ENCODE results near the gene PEX26.
"Not testable (repeated sequence)": the region's sequence is repeated elsewhere in the genome, so short reads cannot be mapped to it uniquely, and the experiment has no call there.

PEX26 gene

GRCh38 chr22:18077639-18078328 is at the start of gene PEX26:
Gene PEX26 (plus strand): TSS chr22:18077990. CDS start chr22:18078377, 387 bp downstream.
- Mint-ChIP-seq H3K27me3 (no peaks in the 10 kb centered on the region), H3K4me3 (peak within 1 kb of the TSS; percentile 97 to 100), H3K9me3 (peaks cover 0 to 7% of the 10 kb centered on the region in 2 donors), H3K27ac (peak within 1 kb of the TSS; percentile 99), H3K4me1 (peaks cover 56% of the 10 kb centered on the region)
- ATAC-seq, result peak; percentile 99
- peak; percentile 94 to 95 for DNase-seq

- DNase-seq (no peak), ATAC-seq (no peak)
- H3K4me3 Mint-ChIP-seq, result no peak overlapping the region
Observed at GRCh38 chr22:18028817-18029527, 48.8 kb upstream of the PEX26 start.

DNA sequence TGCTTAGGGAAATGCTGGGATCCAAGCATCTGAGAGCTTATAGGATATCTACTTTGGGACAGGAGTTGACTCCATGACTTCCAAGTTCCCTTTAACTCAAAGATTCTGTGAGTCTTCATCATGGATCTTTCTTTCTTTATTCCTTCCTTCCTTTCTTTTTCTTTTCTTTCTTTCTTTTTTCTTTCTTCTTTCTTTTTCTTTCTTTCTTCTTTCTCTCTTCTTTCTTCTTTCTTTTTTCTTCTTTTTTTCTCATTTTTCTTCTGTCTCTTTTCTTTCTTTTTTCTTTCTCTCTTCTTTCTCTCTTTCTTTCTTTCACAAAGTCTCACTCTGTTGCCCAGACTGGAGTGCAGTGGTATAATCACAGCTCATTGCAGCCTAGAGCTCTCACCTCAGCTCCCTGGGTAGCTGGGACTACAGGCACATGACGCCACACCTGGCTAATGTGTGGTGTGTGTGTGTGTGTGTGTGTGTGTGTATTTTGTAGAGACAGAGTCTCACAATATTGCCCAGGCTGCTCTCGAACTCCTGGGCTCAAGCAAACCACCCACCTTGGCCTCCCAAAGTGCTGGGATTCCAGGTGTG is 48.0 kb upstream of the PEX26 start:
- no peak for DNase-seq
- no peak overlapping the region for H3K27ac Mint-ChIP-seq
- no peak overlapping the region for H3K4me3 Mint-ChIP-seq
- H3K4me1 Mint-ChIP-seq, result peaks cover 6% of the 10 kb centered on the region
- no peak for ATAC-seq
- peaks cover 48% of the 10 kb centered on the region for H3K27me3 Mint-ChIP-seq
- no peaks in the 10 kb centered on the region for H3K9me3 Mint-ChIP-seq

More at GRCh38 chr22:18028817-18029527, 48.8 kb upstream of the PEX26 start:
- Mint-ChIP-seq H3K27me3 (peaks cover 52% of the 10 kb centered on the region), H3K4me1 (peaks cover 12% of the 10 kb centered on the region), H3K27ac (no peak overlapping the region), H3K9me3 (no peaks in the 10 kb centered on the region)

DNA sequence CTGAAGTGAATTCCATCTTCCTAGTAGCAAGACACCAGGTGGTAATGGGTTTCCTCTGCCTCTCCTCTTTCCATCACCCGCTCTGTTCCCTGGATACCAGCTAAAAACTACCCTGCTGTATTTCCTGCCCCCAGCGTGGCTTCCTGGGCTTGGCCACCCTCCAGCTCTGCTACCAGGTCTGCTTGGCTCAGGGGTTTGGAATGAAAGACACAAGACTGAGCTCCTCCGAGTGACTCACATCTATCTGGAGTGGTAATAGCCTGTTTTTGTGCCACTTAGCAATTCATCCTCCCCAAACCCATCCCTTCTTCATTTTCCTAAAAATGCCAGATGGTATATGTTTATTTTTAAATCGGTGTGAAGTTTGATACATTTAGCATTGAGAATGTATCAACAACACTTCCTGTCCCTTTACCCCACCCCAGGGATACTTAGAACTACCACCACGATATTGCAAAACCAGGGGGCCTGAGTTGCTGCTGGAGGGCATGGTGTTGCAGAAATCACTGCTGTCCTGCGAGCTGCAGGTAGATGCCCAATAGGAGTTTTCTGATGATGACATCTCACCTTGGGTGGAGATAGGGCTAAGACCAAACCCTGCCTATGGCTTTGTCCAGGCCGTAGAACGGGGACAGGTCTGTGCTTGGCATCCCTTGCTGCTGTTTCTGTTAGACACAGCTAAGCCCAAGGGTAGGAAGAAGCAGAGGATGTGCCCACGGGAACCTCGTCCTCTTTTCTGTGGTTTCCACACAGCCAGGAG is 45.9 kb upstream of the PEX26 start:
- H3K27ac Mint-ChIP-seq, result peak overlapping the region in 1 of 2 donors; percentile 65
- H3K4me1 Mint-ChIP-seq, result no peaks in the 10 kb centered on the region
- H3K9me3 Mint-ChIP-seq, result no peaks in the 10 kb centered on the region
- no peak overlapping the region for H3K4me3 Mint-ChIP-seq
- H3K27me3 Mint-ChIP-seq, result peaks cover 27% of the 10 kb centered on the region
- ATAC-seq (no peak), DNase-seq (no peak)

DNA sequence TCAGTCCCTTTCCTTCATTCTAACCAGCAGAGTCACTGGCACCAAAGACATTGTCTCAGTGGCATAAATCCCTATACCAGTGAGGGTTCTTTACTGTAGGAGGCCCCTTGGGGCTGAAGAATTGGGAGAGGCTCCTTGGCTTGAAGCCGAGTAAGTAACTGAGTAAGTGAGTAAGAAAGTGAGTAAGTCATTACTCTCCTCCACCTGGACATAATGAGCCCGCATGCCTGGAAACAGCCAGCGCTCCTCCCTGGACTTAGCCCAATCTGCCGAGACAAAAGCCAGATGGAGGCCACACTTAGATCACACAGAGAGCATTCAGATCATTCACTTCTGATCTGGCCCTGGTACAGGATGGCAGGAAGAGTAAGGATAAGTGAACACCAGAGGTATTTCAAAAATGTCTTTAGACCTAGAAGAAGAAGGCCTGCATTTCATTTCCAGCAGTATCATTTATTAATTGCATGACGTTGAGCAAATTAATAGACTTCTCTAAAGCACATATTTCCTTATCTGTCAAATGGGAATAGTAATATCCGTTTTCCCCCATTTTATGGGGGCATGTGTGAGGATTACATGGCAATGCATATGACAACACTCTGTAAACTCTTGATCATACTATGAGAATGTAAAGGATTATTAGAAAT is 45.2 kb upstream of the PEX26 start:
- no peak overlapping the region for H3K4me3 Mint-ChIP-seq
- no peaks in the 10 kb centered on the region for H3K4me1 Mint-ChIP-seq
- peaks cover 20% of the 10 kb centered on the region for H3K27me3 Mint-ChIP-seq
- DNase-seq (no peak), ATAC-seq (no peak)
- no peaks in the 10 kb centered on the region for H3K9me3 Mint-ChIP-seq
- peak overlapping the region in 1 of 2 donors; percentile 37 for H3K27ac Mint-ChIP-seq

GRCh38 chr22:18033204-18033998 is 44.4 kb upstream of the PEX26 start:
- Mint-ChIP-seq H3K27ac (no peak overlapping the region), H3K4me3 (no peak overlapping the region), H3K27me3 (peaks cover 15% of the 10 kb centered on the region), H3K4me1 (no peaks in the 10 kb centered on the region), H3K9me3 (no peaks in the 10 kb centered on the region)
- DNase-seq (no peak), ATAC-seq (no peak)

- peaks cover 15% of the 10 kb centered on the region for H3K27me3 Mint-ChIP-seq
- no peaks in the 10 kb centered on the region for H3K4me1 Mint-ChIP-seq
- ATAC-seq (no peak), DNase-seq (no peak)
- no peak overlapping the region for H3K4me3 Mint-ChIP-seq
- no peak overlapping the region for H3K27ac Mint-ChIP-seq
- H3K9me3 Mint-ChIP-seq, result no peaks in the 10 kb centered on the region
Observed at GRCh38 chr22:18034076-18034475, 43.7 kb upstream of the PEX26 start.

GRCh38 chr22:18035751-18036150 is 42.0 kb upstream of the PEX26 start:
- no peak for DNase-seq
- no peak overlapping the region for H3K4me3 Mint-ChIP-seq
- H3K27me3 Mint-ChIP-seq, result peaks cover 7% of the 10 kb centered on the region
- H3K4me1 Mint-ChIP-seq, result no peaks in the 10 kb centered on the region
- no peak for ATAC-seq
- no peak overlapping the region for H3K27ac Mint-ChIP-seq
- H3K9me3 Mint-ChIP-seq, result no peaks in the 10 kb centered on the region

GRCh38 chr22:18040898-18041297 is 36.9 kb upstream of the PEX26 start:
- H3K27ac Mint-ChIP-seq, H3K9me3 Mint-ChIP-seq, DNase-seq, H3K27me3 Mint-ChIP-seq, H3K4me3 Mint-ChIP-seq, ATAC-seq, H3K4me1 Mint-ChIP-seq: not testable (repeated sequence)

DNA sequence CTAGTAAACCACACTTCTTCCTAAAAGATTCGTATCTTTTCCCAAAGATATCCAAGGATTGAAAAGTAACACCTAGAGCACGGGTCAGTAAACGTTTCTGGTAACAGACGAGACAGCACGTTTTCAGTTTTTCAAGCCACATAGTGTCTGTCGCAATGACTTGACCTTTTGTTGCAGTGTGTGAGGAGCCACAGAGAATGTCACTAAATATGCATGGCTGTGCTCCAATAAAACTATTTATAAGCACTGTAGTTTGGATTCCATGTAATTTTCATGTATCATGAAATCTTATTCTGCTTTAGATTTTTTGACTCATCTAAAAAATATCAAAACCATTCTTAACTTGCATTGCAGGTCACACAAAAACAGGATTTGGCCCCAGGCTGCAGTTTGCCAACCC is 35.1 kb upstream of the PEX26 start:
- ATAC-seq (no peak), DNase-seq (no peak)
- no peaks in the 10 kb centered on the region for H3K27me3 Mint-ChIP-seq
- H3K27ac Mint-ChIP-seq, result no peak overlapping the region
- H3K9me3 Mint-ChIP-seq, result no peaks in the 10 kb centered on the region
- no peaks in the 10 kb centered on the region for H3K4me1 Mint-ChIP-seq
- H3K4me3 Mint-ChIP-seq, result no peak overlapping the region

GRCh38 chr22:18044548-18045271 is 33.1 kb upstream of the PEX26 start:
- no peak for DNase-seq
- Mint-ChIP-seq H3K27me3 (peaks cover 7% of the 10 kb centered on the region), H3K9me3 (no peaks in the 10 kb centered on the region), H3K27ac (no peak overlapping the region), H3K4me1 (no peaks in the 10 kb centered on the region), H3K4me3 (no peak overlapping the region)
- no peak for ATAC-seq

GRCh38 chr22:18045794-18046193 is 32.0 kb upstream of the PEX26 start:
- H3K27ac Mint-ChIP-seq, result no peak overlapping the region
- H3K27me3 Mint-ChIP-seq, result peaks cover 15% of the 10 kb centered on the region
- no peaks in the 10 kb centered on the region for H3K9me3 Mint-ChIP-seq
- H3K4me3 Mint-ChIP-seq, result no peak overlapping the region
- no peaks in the 10 kb centered on the region for H3K4me1 Mint-ChIP-seq
- no peak for DNase-seq
- no peak for ATAC-seq

DNA sequence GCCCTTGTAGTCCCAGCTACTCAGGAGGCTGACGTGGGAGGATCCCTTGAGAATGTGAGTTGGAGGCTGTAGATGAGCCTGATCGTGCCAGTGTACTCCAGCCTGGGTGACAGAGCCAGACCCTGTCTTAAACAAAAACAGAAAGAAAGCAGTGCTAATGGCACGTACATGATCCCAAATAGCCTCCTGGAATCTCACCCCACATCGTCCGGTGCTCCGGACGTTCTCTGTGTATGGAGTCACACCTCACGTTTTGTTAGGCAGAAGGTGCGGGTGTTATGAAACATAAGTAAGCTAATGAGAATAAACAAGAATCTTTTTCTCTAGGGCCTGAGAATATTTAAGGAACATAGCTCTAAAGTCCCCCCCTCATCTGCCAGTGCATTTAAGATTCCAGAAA is 29.7 kb upstream of the PEX26 start:
- Mint-ChIP-seq H3K27me3 (peaks cover 15% of the 10 kb centered on the region), H3K4me1 (no peaks in the 10 kb centered on the region), H3K9me3 (no peaks in the 10 kb centered on the region), H3K27ac (no peak overlapping the region), H3K4me3 (no peak overlapping the region)
- no peak for ATAC-seq
- DNase-seq, result no peak

- H3K9me3 Mint-ChIP-seq, result no peaks in the 10 kb centered on the region
- H3K27me3 Mint-ChIP-seq, result peaks cover 15% of the 10 kb centered on the region
- no peak for ATAC-seq
- H3K27ac Mint-ChIP-seq, result no peak overlapping the region
- no peak for DNase-seq
- H3K4me3 Mint-ChIP-seq, result no peak overlapping the region
- H3K4me1 Mint-ChIP-seq, result no peaks in the 10 kb centered on the region
Observed at GRCh38 chr22:18048441-18048898, 29.3 kb upstream of the PEX26 start.

Data from stimulated activated naive CD8-positive, alpha-beta T cell treated with anti-CD3 and anti-CD28 coated beads, Interleukin-15, amount 100 ng/mL, for 72 hours (primary cell).